IgD-negative memory B cell (primary cell): Measurements from ENCODE around the gene ALOX5AP. TPM values are rescaled to one million over a fixed set of nuclear protein-coding genes. Genes with fewer than 3 reads are reported as not detected.

Experiments
- H3K27ac Mint-ChIP-seq, 3 donors: one replicate each; pipeline ENCODE4 v1.8.0; 2020 to 2022; ENCODE audit warnings: mild to moderate bottlenecking in 3 of 3, mixed read lengths in 3 of 3, moderate library complexity in 1 of 3
- H3K27me3 Mint-ChIP-seq: one replicate; pipeline ENCODE4 v1.8.0; 2021; ENCODE audit warnings: mixed read lengths
- H3K36me3 Mint-ChIP-seq: one replicate; pipeline ENCODE4 v1.8.0; 2020; ENCODE audit warnings: mild to moderate bottlenecking, mixed read lengths
- H3K4me1 Mint-ChIP-seq, 3 donors: one replicate each; pipeline ENCODE4 v1.8.0; 2020 to 2022; ENCODE audit warnings: mixed read lengths in 3 of 3, mild to moderate bottlenecking in 1 of 3
- H3K4me3 Mint-ChIP-seq, 4 donors: one replicate each; pipeline ENCODE4 v1.8.0; 2020 to 2022; ENCODE audit warnings: mild to moderate bottlenecking in 4 of 4, mixed read lengths in 4 of 4, moderate library complexity in 3 of 4
- H3K9me3 Mint-ChIP-seq, 3 donors: one replicate each; pipeline ENCODE4 v1.8.0; 2020 to 2021; ENCODE audit warnings: mixed read lengths in 3 of 3, mild to moderate bottlenecking in 1 of 3
- polyA plus RNA-seq: library from polyadenylated mRNA; unstranded; fragments of 300-500 nt; fragmentation: Illumina TruSeq; gene quantifications from one replicate; pipeline ENCODE4 v1.2.3, GENCODE V29; 2021

ALOX5AP gene
- polyA plus RNA-seq, 1 donor from 2014 or later = 208 TPM

DNA sequence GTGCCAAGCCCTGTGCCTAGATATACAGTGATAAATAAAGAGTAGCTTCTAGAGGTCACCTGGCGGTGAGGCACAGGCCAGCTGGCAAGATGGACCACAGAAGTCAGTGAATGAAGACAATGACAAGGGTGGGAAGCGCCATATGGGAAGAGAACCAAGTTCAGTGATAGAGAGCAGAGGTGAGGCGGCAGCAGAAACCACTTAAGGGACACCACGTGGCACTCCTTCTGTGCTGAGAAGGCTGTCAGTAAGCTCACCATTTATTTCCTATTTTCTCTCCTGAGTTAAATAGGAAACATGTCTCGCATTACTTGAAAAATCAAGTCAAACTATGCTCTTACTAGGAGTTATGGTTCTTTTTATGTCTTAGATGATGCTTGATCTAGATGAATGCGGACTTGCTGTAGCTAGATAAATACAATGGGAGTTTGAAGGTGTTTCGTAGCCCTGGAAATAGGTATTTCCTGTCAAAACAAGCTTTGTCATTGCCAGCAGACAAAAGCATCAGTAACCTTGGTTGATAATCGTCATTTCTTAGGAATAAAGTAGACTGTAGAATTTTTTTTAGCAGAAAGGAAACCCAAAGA lies 17.8 kb downstream of the ALOX5AP start:
- no peaks in the 10 kb centered on the region for H3K4me1 Mint-ChIP-seq
- H3K9me3 Mint-ChIP-seq = no peaks in the 10 kb centered on the region
- peaks cover 3% of the 10 kb centered on the region for H3K36me3 Mint-ChIP-seq
- no peaks in the 10 kb centered on the region for H3K27me3 Mint-ChIP-seq
- H3K4me3 Mint-ChIP-seq = no peak overlapping the region
- peak overlapping the region in 1 of 3 donors; percentile 52 for H3K27ac Mint-ChIP-seq

DNA sequence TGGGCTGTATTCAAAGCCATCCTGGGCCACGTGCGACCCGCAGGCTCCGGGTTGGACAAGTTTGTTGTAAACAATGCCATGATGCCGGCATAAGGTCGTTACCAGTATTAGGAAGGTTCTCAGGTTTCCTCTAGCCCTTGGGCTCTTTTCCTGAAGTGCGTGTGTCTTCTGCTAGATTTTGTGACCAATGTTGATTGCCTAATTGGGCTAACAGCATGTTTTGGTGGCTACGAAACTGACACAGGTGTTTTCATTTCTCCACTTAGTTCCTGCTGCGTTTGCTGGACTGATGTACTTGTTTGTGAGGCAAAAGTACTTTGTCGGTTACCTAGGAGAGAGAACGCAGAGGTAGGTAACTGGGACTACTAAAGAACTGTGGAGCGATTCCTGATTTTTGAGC lies 20.3 kb downstream of the ALOX5AP start:
- no peaks in the 10 kb centered on the region for H3K9me3 Mint-ChIP-seq
- H3K4me1 Mint-ChIP-seq = no peaks in the 10 kb centered on the region
- H3K27ac Mint-ChIP-seq = no peak overlapping the region
- peaks cover 3% of the 10 kb centered on the region for H3K36me3 Mint-ChIP-seq
- H3K27me3 Mint-ChIP-seq = no peaks in the 10 kb centered on the region
- H3K4me3 Mint-ChIP-seq = no peak overlapping the region

DNA sequence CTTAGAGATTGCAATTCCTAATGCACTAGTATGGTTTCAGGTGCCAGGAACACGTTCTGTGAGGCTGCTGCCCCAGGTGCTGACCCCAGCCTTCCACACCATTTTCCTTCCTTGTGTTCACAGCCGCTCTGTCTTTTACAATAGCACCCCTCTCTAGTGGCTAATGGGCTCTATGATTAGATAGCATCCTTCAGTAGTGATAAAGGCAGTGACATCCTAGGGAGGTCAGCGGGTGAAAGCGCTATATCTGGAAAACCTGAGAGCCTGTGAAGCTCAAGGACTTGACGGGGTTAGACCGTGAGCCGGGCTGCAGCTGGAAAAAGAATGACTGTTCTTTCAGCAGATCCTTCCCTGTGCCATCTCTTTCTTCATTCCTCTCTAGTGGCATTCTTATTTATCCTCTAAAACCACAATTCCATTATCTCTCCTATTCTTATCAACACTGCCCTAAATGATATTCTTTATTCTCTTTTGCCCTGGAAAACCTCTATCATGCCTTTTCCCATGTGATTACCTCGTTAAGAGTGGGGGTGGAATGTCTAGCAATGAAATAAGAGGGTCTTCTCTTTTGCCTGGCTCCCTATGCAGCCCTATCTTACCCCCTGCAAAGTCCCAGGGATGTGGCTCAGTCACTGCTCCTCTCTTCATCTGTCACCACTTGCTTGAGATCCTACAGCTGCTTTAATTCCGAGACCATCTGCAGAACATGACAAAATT lies 21.8 kb downstream of the ALOX5AP start:
- Mint-ChIP-seq H3K36me3 (peaks cover 3% of the 10 kb centered on the region), H3K27ac (no peak overlapping the region), H3K27me3 (no peaks in the 10 kb centered on the region), H3K4me3 (no peak overlapping the region), H3K4me1 (no peaks in the 10 kb centered on the region), H3K9me3 (no peaks in the 10 kb centered on the region)

DNA sequence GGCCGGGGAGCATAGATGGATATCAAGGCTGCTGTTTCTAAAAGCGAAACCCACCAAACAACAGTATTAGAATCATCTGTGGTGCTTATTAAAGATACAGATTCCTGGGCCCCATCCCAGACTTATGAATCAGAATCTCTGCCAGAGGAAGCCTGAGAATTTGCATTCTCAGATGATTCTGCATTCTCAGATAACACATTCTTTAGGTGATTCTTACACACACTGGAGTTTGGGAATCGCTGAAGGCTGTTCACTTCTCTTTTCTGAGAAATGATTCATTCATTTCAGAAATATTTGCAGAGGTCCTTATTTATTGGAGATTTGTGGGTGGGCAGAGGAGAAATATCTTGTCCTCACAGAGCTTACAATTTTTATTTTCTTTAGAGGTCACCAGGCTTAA lies 24.4 kb downstream of the ALOX5AP start:
- no peaks in the 10 kb centered on the region for H3K9me3 Mint-ChIP-seq
- H3K36me3 Mint-ChIP-seq = peaks cover 3% of the 10 kb centered on the region
- H3K4me1 Mint-ChIP-seq = no peaks in the 10 kb centered on the region
- H3K4me3 Mint-ChIP-seq = no peak overlapping the region
- H3K27me3 Mint-ChIP-seq = no peaks in the 10 kb centered on the region
- no peak overlapping the region for H3K27ac Mint-ChIP-seq

DNA sequence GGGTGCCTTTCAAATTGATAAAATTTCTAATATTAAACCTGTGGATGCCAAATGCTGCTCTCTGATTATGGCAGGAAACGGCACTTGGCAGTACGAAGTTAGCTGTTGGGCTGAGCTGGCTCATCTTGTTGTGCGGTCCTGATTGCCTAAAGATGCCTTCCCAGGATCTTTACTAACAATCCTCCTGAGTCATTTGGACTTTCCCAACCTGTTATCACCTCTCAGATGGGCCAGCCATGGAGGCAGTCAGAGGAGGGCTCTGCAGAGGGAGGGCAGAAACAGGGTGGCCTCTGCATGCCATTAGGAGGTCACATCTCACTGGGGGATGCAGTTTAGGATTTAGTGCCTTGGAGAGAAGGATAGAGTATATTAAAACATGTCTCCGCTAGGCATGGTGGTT lies 27.3 kb downstream of the ALOX5AP start:
- H3K27ac Mint-ChIP-seq = no peak overlapping the region
- H3K4me3 Mint-ChIP-seq = no peak overlapping the region
- no peaks in the 10 kb centered on the region for H3K27me3 Mint-ChIP-seq
- peaks cover 4 to 5% (median 5%) of the 10 kb centered on the region in 3 donors for H3K4me1 Mint-ChIP-seq
- peaks cover 10% of the 10 kb centered on the region for H3K36me3 Mint-ChIP-seq
- H3K9me3 Mint-ChIP-seq = no peaks in the 10 kb centered on the region

DNA sequence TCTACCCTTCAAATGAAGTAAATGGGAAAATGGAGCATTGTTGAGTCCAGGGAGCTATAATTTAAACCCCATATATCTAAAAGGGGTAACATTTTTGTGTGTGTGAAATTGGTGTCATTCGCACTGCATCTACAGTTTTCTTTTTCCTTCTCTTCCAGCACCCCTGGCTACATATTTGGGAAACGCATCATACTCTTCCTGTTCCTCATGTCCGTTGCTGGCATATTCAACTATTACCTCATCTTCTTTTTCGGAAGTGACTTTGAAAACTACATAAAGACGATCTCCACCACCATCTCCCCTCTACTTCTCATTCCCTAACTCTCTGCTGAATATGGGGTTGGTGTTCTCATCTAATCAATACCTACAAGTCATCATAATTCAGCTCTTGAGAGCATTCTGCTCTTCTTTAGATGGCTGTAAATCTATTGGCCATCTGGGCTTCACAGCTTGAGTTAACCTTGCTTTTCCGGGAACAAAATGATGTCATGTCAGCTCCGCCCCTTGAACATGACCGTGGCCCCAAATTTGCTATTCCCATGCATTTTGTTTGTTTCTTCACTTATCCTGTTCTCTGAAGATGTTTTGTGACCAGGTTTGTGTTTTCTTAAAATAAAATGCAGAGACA lies 28.6 kb downstream of the ALOX5AP start:
- no peaks in the 10 kb centered on the region for H3K9me3 Mint-ChIP-seq
- H3K4me1 Mint-ChIP-seq = peaks cover 4 to 6% (median 5%) of the 10 kb centered on the region in 3 donors
- no peaks in the 10 kb centered on the region for H3K27me3 Mint-ChIP-seq
- peaks cover 10% of the 10 kb centered on the region for H3K36me3 Mint-ChIP-seq
- peak overlapping the region in 1 of 3 donors; percentile 47 for H3K27ac Mint-ChIP-seq
- H3K4me3 Mint-ChIP-seq = no peak overlapping the region

DNA sequence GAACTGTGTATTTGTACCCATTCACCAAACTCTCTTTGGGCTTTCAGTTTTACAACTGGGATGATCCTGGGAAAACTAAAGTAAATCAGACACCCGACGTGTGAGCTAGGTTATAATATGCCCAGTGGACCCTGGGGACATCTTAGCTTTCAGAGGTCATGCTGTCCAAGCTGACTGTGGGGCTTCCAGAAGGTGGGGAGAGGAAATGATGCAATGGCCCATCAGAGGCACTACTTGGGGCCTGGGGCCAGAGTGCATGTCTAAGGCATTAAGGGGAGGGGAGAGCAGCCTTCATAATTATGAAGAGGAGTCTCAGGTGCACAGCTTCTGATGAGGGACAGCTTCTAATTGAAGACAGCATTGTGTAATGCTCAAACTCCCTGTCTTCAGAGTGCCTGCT lies 30.9 kb downstream of the ALOX5AP start:
- Mint-ChIP-seq H3K27ac (peak overlapping the region in 1 of 3 donors; percentile 88), H3K36me3 (peaks cover 10% of the 10 kb centered on the region), H3K9me3 (no peaks in the 10 kb centered on the region), H3K27me3 (no peaks in the 10 kb centered on the region), H3K4me1 (peaks cover 4 to 6% (median 5%) of the 10 kb centered on the region in 3 donors), H3K4me3 (peak overlapping the region in 1 of 4 donors; percentile 22)

DNA sequence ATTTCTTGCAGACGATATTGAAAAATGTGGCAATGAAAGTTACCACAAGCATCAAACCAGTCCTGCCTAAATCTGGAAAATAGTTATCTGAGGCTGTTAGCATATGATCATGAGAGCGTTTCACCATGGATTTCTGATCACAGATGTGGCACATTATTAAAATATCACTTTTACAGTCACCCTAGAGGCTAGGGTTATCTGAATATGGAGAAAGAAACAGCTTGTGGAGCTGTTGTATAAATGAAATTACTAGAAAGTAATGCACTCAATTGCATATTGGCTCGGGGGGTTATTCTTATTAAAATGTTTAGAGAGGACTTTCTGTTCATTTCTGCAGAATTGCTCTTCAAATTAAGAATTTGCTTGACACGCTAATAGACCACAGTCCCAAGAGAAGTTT lies 35.6 kb downstream of the ALOX5AP start:
- H3K27ac Mint-ChIP-seq = no peak overlapping the region
- H3K4me3 Mint-ChIP-seq = no peak overlapping the region
- peaks cover 9% of the 10 kb centered on the region for H3K36me3 Mint-ChIP-seq
- H3K9me3 Mint-ChIP-seq = peaks cover 0 to 4% (median 0%) of the 10 kb centered on the region in 3 donors
- H3K27me3 Mint-ChIP-seq = no peaks in the 10 kb centered on the region
- H3K4me1 Mint-ChIP-seq = peaks cover 4 to 12% (median 5%) of the 10 kb centered on the region in 3 donors

DNA sequence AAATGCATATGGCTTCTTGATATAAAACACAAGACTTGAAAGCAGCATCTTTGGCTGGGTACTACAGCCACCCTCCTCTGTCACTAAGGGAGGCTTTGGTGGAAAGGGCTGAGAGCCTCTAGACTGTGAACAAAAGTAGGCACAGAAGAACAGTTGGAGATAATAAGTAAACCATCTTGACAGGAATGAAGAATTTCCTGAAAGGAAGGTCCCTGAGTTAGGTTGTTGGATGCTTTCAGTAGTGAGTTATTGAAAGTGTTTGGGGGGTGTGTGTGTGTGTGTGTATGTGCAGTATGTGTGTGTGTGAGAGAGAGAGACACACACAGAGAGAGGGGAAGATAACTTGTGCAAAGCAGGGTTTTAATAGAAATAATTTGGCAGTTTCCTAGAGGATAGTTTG lies 38.2 kb downstream of the ALOX5AP start:
- H3K4me3 Mint-ChIP-seq = no peak overlapping the region
- peak overlapping the region in 2 of 3 donors; percentile 13 to 55 for H3K27ac Mint-ChIP-seq
- H3K4me1 Mint-ChIP-seq = peaks cover 3 to 15% (median 5%) of the 10 kb centered on the region in 3 donors
- H3K27me3 Mint-ChIP-seq = no peaks in the 10 kb centered on the region
- H3K9me3 Mint-ChIP-seq = peaks cover 0 to 4% (median 0%) of the 10 kb centered on the region in 3 donors
- H3K36me3 Mint-ChIP-seq = peaks cover 3% of the 10 kb centered on the region

DNA sequence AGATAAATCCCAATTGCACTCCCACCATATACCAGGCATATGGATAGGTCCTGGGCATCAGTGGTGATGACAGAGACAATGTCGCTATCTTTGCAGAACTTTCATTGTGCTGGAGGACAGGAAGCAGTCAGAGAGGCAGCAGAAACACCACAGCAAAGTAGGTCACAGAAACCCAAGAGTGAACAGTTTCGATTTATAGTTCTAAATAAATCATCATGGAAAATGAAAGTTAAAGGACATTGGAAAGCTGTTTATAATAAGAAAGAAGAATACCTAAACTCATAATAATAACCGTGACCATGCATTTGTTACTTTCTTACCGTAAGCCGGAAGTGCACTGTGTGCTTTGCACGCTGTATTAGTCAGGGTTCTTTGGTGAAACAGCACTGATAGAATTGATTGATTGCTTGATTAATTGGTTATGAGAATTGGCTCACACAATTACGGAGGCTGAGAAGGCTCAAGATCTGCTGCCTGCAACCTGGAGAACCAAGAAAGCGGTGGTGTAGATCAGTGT lies 38.9 kb downstream of the ALOX5AP start:
- H3K4me3 Mint-ChIP-seq = peak overlapping the region in 1 of 4 donors; percentile 63
- H3K27me3 Mint-ChIP-seq = no peaks in the 10 kb centered on the region
- peaks cover 3 to 15% (median 5%) of the 10 kb centered on the region in 3 donors for H3K4me1 Mint-ChIP-seq
- H3K9me3 Mint-ChIP-seq = peaks cover 0 to 4% (median 0%) of the 10 kb centered on the region in 3 donors
- H3K27ac Mint-ChIP-seq = peak overlapping the region in 1 of 3 donors; percentile 13
- H3K36me3 Mint-ChIP-seq = peaks cover 3% of the 10 kb centered on the region

DNA sequence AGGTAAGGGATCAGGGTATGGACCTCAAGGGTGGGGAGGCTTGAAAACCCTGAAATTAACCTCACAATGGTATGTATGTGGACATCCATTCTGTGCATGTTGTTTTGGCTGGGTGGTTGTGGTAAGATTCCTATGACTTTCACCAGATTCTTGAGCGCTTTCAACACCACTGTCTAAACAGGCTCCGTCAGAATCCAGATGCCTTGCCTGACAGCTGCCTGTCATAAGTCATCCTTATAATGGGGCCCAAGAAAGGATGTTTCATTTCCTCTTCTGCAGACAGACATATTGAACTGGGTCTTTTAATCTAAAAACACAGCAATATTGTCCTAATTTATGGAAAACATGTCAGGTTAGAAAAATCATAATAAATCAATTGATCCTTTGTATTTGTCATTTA lies 41.3 kb downstream of the ALOX5AP start:
- Mint-ChIP-seq H3K9me3 (peaks cover 2 to 6% (median 4%) of the 10 kb centered on the region in 3 donors), H3K27ac (no peak overlapping the region), H3K4me3 (no peak overlapping the region), H3K36me3 (peaks cover 4% of the 10 kb centered on the region), H3K4me1 (peaks cover 3 to 15% (median 5%) of the 10 kb centered on the region in 3 donors), H3K27me3 (peaks cover 1% of the 10 kb centered on the region)

DNA sequence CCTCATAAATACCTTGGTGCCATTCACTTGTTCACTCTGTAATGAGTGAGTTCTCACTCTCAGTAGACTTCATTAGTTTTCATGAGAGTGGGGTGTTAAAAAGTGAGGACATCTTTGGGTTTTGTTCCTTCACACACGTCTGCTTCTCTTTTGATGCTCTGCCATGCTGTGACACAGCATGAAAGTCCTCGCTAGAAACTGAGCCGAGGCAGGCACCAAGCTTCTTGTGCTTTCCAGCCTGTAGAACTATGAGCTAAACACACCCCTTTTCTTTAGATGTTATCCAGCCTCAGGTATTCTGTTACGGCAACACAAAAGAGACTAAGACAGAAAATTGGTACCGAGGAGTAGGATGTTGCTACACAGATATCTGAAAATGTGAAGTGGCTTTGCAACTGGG lies 43.7 kb downstream of the ALOX5AP start:
- H3K27ac Mint-ChIP-seq = no peak overlapping the region
- H3K36me3 Mint-ChIP-seq = peaks cover 2% of the 10 kb centered on the region
- peaks cover 3 to 6% (median 6%) of the 10 kb centered on the region in 3 donors for H3K9me3 Mint-ChIP-seq
- no peak overlapping the region for H3K4me3 Mint-ChIP-seq
- H3K4me1 Mint-ChIP-seq = peaks cover 3 to 12% (median 5%) of the 10 kb centered on the region in 3 donors
- peaks cover 1% of the 10 kb centered on the region for H3K27me3 Mint-ChIP-seq

DNA sequence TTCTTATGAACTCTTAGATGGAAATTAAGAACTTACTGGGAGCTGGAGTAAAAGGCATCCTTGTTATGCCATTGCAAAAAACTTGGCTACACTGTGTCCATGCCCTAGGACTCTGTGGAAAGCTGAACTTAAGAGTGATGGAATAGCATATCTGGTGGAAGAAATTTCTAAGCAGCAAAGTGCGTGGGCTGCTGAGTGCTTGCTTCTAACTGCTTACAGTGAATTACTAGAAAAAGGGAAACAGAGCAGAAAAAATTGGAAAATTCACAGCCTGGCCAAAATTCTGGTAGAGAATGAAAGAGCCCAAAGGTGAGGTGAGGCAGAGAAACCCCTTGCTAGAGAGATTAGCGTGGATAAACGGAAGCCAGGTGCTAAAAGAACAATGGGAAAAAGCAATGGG lies 44.3 kb downstream of the ALOX5AP start:
- no peak overlapping the region for H3K4me3 Mint-ChIP-seq
- peaks cover 3 to 10% (median 5%) of the 10 kb centered on the region in 3 donors for H3K4me1 Mint-ChIP-seq
- peaks cover 4% of the 10 kb centered on the region for H3K36me3 Mint-ChIP-seq
- H3K27me3 Mint-ChIP-seq = peaks cover 1% of the 10 kb centered on the region
- peaks cover 3 to 6% (median 6%) of the 10 kb centered on the region in 3 donors for H3K9me3 Mint-ChIP-seq
- no peak overlapping the region for H3K27ac Mint-ChIP-seq

DNA sequence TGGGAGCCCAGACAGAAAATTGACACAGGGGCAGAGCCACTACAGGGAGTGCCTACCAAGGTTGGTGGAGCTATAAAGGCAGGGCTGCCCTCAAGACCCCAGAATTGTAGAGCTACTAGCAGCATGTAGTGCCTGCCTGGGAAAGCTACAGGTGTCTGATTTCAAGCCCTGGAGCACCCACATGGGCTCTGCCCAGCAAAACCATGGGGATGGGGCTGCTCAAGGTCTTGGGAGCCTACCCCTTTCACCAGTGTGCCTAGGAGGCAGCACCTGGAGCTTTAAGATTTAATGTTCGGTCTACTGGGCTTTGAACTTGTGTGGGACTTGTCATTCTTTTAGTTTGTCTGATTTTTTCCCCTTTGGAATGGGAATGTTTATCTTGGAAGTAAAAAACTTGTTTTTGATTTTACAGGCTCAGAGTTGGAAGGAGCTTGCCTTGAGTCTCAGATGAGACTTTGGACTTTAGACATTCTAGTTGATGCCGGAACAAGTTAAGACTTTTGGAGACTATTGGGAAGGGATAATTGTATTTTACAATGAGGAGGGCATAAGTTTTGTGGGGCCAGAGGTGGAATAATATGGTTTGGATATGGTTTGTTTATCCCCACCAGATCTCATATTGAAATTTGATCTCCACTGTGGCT lies 45.1 kb downstream of the ALOX5AP start:
- Mint-ChIP-seq H3K9me3 (peaks cover 3 to 6% (median 6%) of the 10 kb centered on the region in 3 donors), H3K27ac (no peak overlapping the region), H3K4me1 (peaks cover 3 to 10% (median 5%) of the 10 kb centered on the region in 3 donors), H3K27me3 (peaks cover 1% of the 10 kb centered on the region), H3K4me3 (no peak overlapping the region), H3K36me3 (peaks cover 6% of the 10 kb centered on the region)
